Measurements from ENCODE around the gene PIMREG.

The PIMREG gene

GRCh38 chr17:6453279-6454024 is 9.2 kb downstream of the PIMREG start:
- Histone ChIP-seq H3K9me3 (ENCODE audit: control insufficient read depth, insufficient read depth, low read length) (no peaks in the 10 kb centered on the region), H3K4me3 (ENCODE audit: low read length) (no peak overlapping the region), H3K27ac (ENCODE audit: low read length) (no peak overlapping the region), H3K4me1 (ENCODE audit: control insufficient read depth, insufficient read depth, low read length) (peaks cover 10% of the 10 kb centered on the region), H3K27me3 (ENCODE audit: control insufficient read depth, insufficient read depth, low read length) (no peaks in the 10 kb centered on the region), H3K36me3 (ENCODE audit: control insufficient read depth, insufficient read depth, low read length) (peaks cover 12% of the 10 kb centered on the region)
- no peak for DNase-seq (ENCODE audit: low read depth, low spot score)
- WGBS (ENCODE audit: insufficient coverage, insufficient read length), result no CpG with 5 or more reads among the region's 14 CpGs

- Histone ChIP-seq H3K36me3 (ENCODE audit: control insufficient read depth, insufficient read depth, low read length) (peaks cover 7% of the 10 kb centered on the region), H3K27me3 (ENCODE audit: control insufficient read depth, insufficient read depth, low read length) (no peaks in the 10 kb centered on the region), H3K4me3 (ENCODE audit: low read length) (peak overlapping the region; percentile 17; the same call in 1 of the 2 replicates), H3K4me1 (ENCODE audit: control insufficient read depth, insufficient read depth, low read length) (peaks cover 11% of the 10 kb centered on the region), H3K9me3 (ENCODE audit: control insufficient read depth, insufficient read depth, low read length) (no peaks in the 10 kb centered on the region), H3K27ac (ENCODE audit: low read length) (no peak overlapping the region)
- DNase-seq (ENCODE audit: low read depth, low spot score), result no peak
- WGBS (ENCODE audit: insufficient coverage, insufficient read length), result no CpG with 5 or more reads among the region's 35 CpGs
These were observed 10.5 kb downstream of the PIMREG start for GRCh38 chr17:6454495-6455320.

GRCh38 chr17:6455321-6455705 is 11.1 kb downstream of the PIMREG start:
- H3K27me3 ChIP-seq (ENCODE audit: control insufficient read depth, insufficient read depth, low read length), result no peaks in the 10 kb centered on the region
- DNase-seq (ENCODE audit: low read depth, low spot score), result no peak
- peaks cover 11% of the 10 kb centered on the region for H3K4me1 ChIP-seq (ENCODE audit: control insufficient read depth, insufficient read depth, low read length)
- H3K9me3 ChIP-seq (ENCODE audit: control insufficient read depth, insufficient read depth, low read length), result no peaks in the 10 kb centered on the region
- H3K4me3 ChIP-seq (ENCODE audit: low read length), result peak overlapping the region; percentile 17; the same call in 1 of the 2 replicates
- WGBS (ENCODE audit: insufficient coverage, insufficient read length), result no CpG with 5 or more reads among the region's 35 CpGs
- no peak overlapping the region for H3K27ac ChIP-seq (ENCODE audit: low read length)
- peaks cover 1% of the 10 kb centered on the region; the same call in 1 of the 2 replicates for H3K36me3 ChIP-seq (ENCODE audit: control insufficient read depth, insufficient read depth, low read length)

DNA sequence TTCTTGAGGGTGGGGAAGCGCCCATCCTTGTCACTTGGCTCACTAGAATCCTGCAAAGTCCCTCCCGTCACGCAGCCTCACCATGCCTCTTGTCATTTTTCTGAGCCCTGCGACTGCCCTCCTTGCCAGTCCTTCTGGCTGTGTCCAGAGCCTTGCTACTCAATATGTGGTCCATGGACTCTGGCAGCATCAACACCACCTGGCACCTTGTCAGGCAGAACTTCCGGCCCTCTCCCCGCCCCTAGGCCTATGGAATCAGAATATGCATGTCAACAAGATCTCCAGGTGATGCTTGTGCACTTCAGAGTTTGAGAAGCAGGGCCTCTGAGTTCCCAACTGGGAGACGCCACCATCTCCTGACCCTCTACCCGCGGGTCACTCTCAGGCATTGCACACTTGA is 12.1 kb downstream of the PIMREG start:
- H3K4me3 ChIP-seq (ENCODE audit: low read length), result no peak overlapping the region
- H3K9me3 ChIP-seq (ENCODE audit: control insufficient read depth, insufficient read depth, low read length), result no peaks in the 10 kb centered on the region
- peaks cover 14% of the 10 kb centered on the region for H3K4me1 ChIP-seq (ENCODE audit: control insufficient read depth, insufficient read depth, low read length)
- no peak overlapping the region for H3K27ac ChIP-seq (ENCODE audit: low read length)
- H3K36me3 ChIP-seq (ENCODE audit: control insufficient read depth, insufficient read depth, low read length), result no peaks in the 10 kb centered on the region
- no peak for DNase-seq (ENCODE audit: low read depth, low spot score)
- no CpG with 5 or more reads among the region's 9 CpGs for WGBS (ENCODE audit: insufficient coverage, insufficient read length)
- no peaks in the 10 kb centered on the region for H3K27me3 ChIP-seq (ENCODE audit: control insufficient read depth, insufficient read depth, low read length)

GRCh38 chr17:6456914-6457687 is 12.8 kb downstream of the PIMREG start:
- H3K36me3 ChIP-seq (ENCODE audit: control insufficient read depth, insufficient read depth, low read length), result no peaks in the 10 kb centered on the region
- H3K27me3 ChIP-seq (ENCODE audit: control insufficient read depth, insufficient read depth, low read length), result no peaks in the 10 kb centered on the region
- no peak overlapping the region for H3K27ac ChIP-seq (ENCODE audit: low read length)
- peaks cover 17% of the 10 kb centered on the region for H3K4me1 ChIP-seq (ENCODE audit: control insufficient read depth, insufficient read depth, low read length)
- H3K4me3 ChIP-seq (ENCODE audit: low read length), result no peak overlapping the region
- no peaks in the 10 kb centered on the region for H3K9me3 ChIP-seq (ENCODE audit: control insufficient read depth, insufficient read depth, low read length)
- DNase-seq (ENCODE audit: low read depth, low spot score), result no peak
- no CpG with 5 or more reads among the region's 14 CpGs for WGBS (ENCODE audit: insufficient coverage, insufficient read length)

GRCh38 chr17:6457688-6458459 is 13.6 kb downstream of the PIMREG start:
- Histone ChIP-seq H3K4me1 (ENCODE audit: control insufficient read depth, insufficient read depth, low read length) (peaks cover 16% of the 10 kb centered on the region), H3K27ac (ENCODE audit: low read length) (no peak overlapping the region), H3K4me3 (ENCODE audit: low read length) (no peak overlapping the region), H3K27me3 (ENCODE audit: control insufficient read depth, insufficient read depth, low read length) (no peaks in the 10 kb centered on the region), H3K36me3 (ENCODE audit: control insufficient read depth, insufficient read depth, low read length) (no peaks in the 10 kb centered on the region), H3K9me3 (ENCODE audit: control insufficient read depth, insufficient read depth, low read length) (no peaks in the 10 kb centered on the region)
- no peak for DNase-seq (ENCODE audit: low read depth, low spot score)
- no CpG with 5 or more reads among the region's 10 CpGs for WGBS (ENCODE audit: insufficient coverage, insufficient read length)

GRCh38 chr17:6458460-6458950 is 14.2 kb downstream of the PIMREG start:
- Histone ChIP-seq H3K4me1 (ENCODE audit: control insufficient read depth, insufficient read depth, low read length) (peaks cover 16% of the 10 kb centered on the region), H3K9me3 (ENCODE audit: control insufficient read depth, insufficient read depth, low read length) (no peaks in the 10 kb centered on the region), H3K27ac (ENCODE audit: low read length) (no peak overlapping the region), H3K27me3 (ENCODE audit: control insufficient read depth, insufficient read depth, low read length) (no peaks in the 10 kb centered on the region), H3K36me3 (ENCODE audit: control insufficient read depth, insufficient read depth, low read length) (no peaks in the 10 kb centered on the region), H3K4me3 (ENCODE audit: low read length) (no peak overlapping the region)
- DNase-seq (ENCODE audit: low read depth, low spot score), result no peak
- no CpG with 5 or more reads among the region's 14 CpGs for WGBS (ENCODE audit: insufficient coverage, insufficient read length)

GRCh38 chr17:6460531-6461161 is 16.4 kb downstream of the PIMREG start:
- DNase-seq (ENCODE audit: low read depth, low spot score), result no peak
- H3K27me3 ChIP-seq (ENCODE audit: control insufficient read depth, insufficient read depth, low read length), result no peaks in the 10 kb centered on the region
- no CpG with 5 or more reads among the region's 9 CpGs for WGBS (ENCODE audit: insufficient coverage, insufficient read length)
- H3K9me3 ChIP-seq (ENCODE audit: control insufficient read depth, insufficient read depth, low read length), result no peaks in the 10 kb centered on the region
- no peaks in the 10 kb centered on the region for H3K36me3 ChIP-seq (ENCODE audit: control insufficient read depth, insufficient read depth, low read length)
- no peak overlapping the region for H3K4me3 ChIP-seq (ENCODE audit: low read length)
- no peak overlapping the region for H3K27ac ChIP-seq (ENCODE audit: low read length)
- peaks cover 13% of the 10 kb centered on the region for H3K4me1 ChIP-seq (ENCODE audit: control insufficient read depth, insufficient read depth, low read length)

DNA sequence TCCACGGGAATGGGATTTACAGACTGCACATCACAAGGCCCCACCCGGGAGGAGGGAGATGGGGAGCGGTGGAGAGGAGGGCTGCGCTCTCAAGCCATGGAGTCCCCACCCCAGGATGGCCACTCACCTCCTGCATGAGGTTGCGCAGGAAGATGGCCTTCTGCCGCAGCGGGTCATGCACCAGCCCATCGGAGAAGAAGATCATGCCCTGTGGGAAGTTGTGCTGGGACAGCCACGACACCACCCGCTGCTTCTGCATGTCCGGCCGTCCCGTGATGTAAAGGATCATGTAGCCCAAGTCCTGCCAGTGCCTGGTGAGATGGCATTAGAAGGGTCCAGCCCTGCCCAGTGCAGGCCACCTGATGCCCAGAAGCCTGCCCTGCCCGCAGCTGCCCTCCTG is 17.0 kb downstream of the PIMREG start:
- no peak for DNase-seq (ENCODE audit: low read depth, low spot score)
- Histone ChIP-seq H3K9me3 (ENCODE audit: control insufficient read depth, insufficient read depth, low read length) (no peaks in the 10 kb centered on the region), H3K4me3 (ENCODE audit: low read length) (no peak overlapping the region), H3K4me1 (ENCODE audit: control insufficient read depth, insufficient read depth, low read length) (peaks cover 13% of the 10 kb centered on the region), H3K27ac (ENCODE audit: low read length) (no peak overlapping the region), H3K27me3 (ENCODE audit: control insufficient read depth, insufficient read depth, low read length) (no peaks in the 10 kb centered on the region), H3K36me3 (ENCODE audit: control insufficient read depth, insufficient read depth, low read length) (no peaks in the 10 kb centered on the region)
- WGBS (ENCODE audit: insufficient coverage, insufficient read length), result no CpG with 5 or more reads among the region's 14 CpGs
